ENCODE measurements around the gene TRIM24. TPM values are rescaled to one million over a fixed set of nuclear protein-coding genes. Genes with fewer than 3 reads are reported as not detected.

The TRIM24 gene
- total RNA-seq, 1 experiment from 2014 or later: 113 TPM

GRCh38 chr7:138435231-138435919 is 24.7 kb upstream of the TRIM24 start:
- Mint-ChIP-seq H3K4me1 (peaks cover 46% of the 10 kb centered on the region), H3K27me3 (ENCODE audit: low read depth) (peaks cover under 1% of the 10 kb centered on the region; the same call in 1 of the 2 replicates), H3K36me3 (peaks cover 28% of the 10 kb centered on the region), H3K4me3 (no peak overlapping the region), H3K27ac (peak overlapping the region; percentile 76), H3K9me3 (peaks cover 35% of the 10 kb centered on the region)
- DNase-seq (ENCODE audit: low spot score) (no peak), ATAC-seq (no peak)
- ChIA-PET POLR2A (no interaction called here), CTCF (no interaction called here)
- TF ChIP-seq FOXP4 (CRISPR knock-in tag; IDR thresholded peaks at IDR 0.05) (no peak), ETV6 (CRISPR knock-in tag; IDR thresholded peaks at IDR 0.05) (no peak), ZNF263 (CRISPR knock-in tag; IDR thresholded peaks at IDR 0.05; ENCODE audit: low read depth) (no peak), ARID4B (CRISPR knock-in tag; IDR thresholded peaks at IDR 0.05; ENCODE audit: borderline replicate concordance) (no peak), EMX1 (CRISPR knock-in tag; IDR thresholded peaks at IDR 0.05) (no peak), JAZF1 (CRISPR knock-in tag; IDR thresholded peaks at IDR 0.05) (no peak), PREB (CRISPR knock-in tag; IDR thresholded peaks at IDR 0.05; ENCODE audit: borderline replicate concordance) (no peak), CTCF (IDR thresholded peaks at IDR 0.05) (no peak)

GRCh38 chr7:138436388-138436787 is 23.7 kb upstream of the TRIM24 start:
- Mint-ChIP-seq H3K36me3 (peaks cover 19% of the 10 kb centered on the region), H3K27ac (no peak overlapping the region; the same call in 1 of the 2 replicates), H3K4me1 (peaks cover 46% of the 10 kb centered on the region), H3K4me3 (no peak overlapping the region), H3K9me3 (peaks cover 33% of the 10 kb centered on the region), H3K27me3 (ENCODE audit: low read depth) (no peaks in the 10 kb centered on the region; the same call in 1 of the 2 replicates)
- POLR2A ChIA-PET: no interaction called here
- CTCF ChIA-PET: interaction anchor here (1.1 kb wide), 1 partner anchor 13 kb away, joined by 4 read pairs; no protein-coding TSS in a partner anchor
- ATAC-seq (no peak), DNase-seq (ENCODE audit: low spot score) (no peak)
- TF ChIP-seq ZNF263 (CRISPR knock-in tag; IDR thresholded peaks at IDR 0.05; ENCODE audit: low read depth): no peak
- no peak for TF ChIP-seq ZNF512 (CRISPR knock-in tag; IDR thresholded peaks at IDR 0.05; ENCODE audit: borderline replicate concordance)
- TF ChIP-seq NR3C1 (CRISPR knock-in tag; conservative IDR thresholded peaks at IDR 0.05; ENCODE audit: low read depth): no peak
- TF ChIP-seq NR2C2 (CRISPR knock-in tag; IDR thresholded peaks at IDR 0.05): no peak
- TF ChIP-seq FOXP1 (CRISPR knock-in tag; IDR thresholded peaks at IDR 0.05; ENCODE audit: borderline replicate concordance): no peak
- TF ChIP-seq ZNF396 (CRISPR knock-in tag; IDR thresholded peaks at IDR 0.05; ENCODE audit: borderline replicate concordance): no peak
- no peak for TF ChIP-seq ETV6 (CRISPR knock-in tag; IDR thresholded peaks at IDR 0.05)
- no peak for TF ChIP-seq ATF1 (CRISPR knock-in tag; IDR thresholded peaks at IDR 0.05)
- TF ChIP-seq NR1H2 (CRISPR knock-in tag; IDR thresholded peaks at IDR 0.05): no peak
- TF ChIP-seq EMX1 (CRISPR knock-in tag; IDR thresholded peaks at IDR 0.05): no peak
- no peak for TF ChIP-seq SP1 (CRISPR knock-in tag; conservative IDR thresholded peaks at IDR 0.05)
- TF ChIP-seq ATF6 (CRISPR knock-in tag; IDR thresholded peaks at IDR 0.05): no peak
- TF ChIP-seq HMGA2 (CRISPR knock-in tag; IDR thresholded peaks at IDR 0.05): no peak
- TF ChIP-seq JAZF1 (CRISPR knock-in tag; IDR thresholded peaks at IDR 0.05): no peak
- no peak for TF ChIP-seq KAT7 (CRISPR knock-in tag; IDR thresholded peaks at IDR 0.05; ENCODE audit: borderline replicate concordance)
- no peak for TF ChIP-seq FOXJ3 (CRISPR knock-in tag; IDR thresholded peaks at IDR 0.05; ENCODE audit: borderline replicate concordance)
- TF ChIP-seq JUN (CRISPR knock-in tag; IDR thresholded peaks at IDR 0.05): no peak

Measured in WTC11 (cell line).